SK-N-MC (cell line): ENCODE data around the gene PI4KA.

Experiments
- DNase-seq: peaks from one replicate; pipeline ENCODE4 v3.0.0-alpha.2; 2011; ENCODE audit warnings: low read depth, low spot score
- H3K27ac ChIP-seq: fragments of 200-600 bp; sonication (generic); 2 replicates; pipeline ENCODE4 v1.5.1; 2016; ENCODE audit warnings: mixed run types
- H3K36me3 ChIP-seq: fragments of 200-600 bp; sonication (generic); 2 replicates; pipeline ENCODE4 v1.6.1; 2017; ENCODE audit warnings: antibody characterized with exemption, low read length, mixed read lengths; ENCODE audit not compliant: insufficient read depth
- H3K4me3 ChIP-seq: fragments of 200-600 bp; sonication (generic); 2 replicates; pipeline ENCODE4 v1.5.1; 2016
- H3K9ac ChIP-seq: fragments of 200-600 bp; sonication (generic); 2 replicates; pipeline ENCODE4 v1.8.0; 2017; ENCODE audit warnings: mixed run types, mixed read lengths; ENCODE audit not compliant: insufficient read length
- H3K9me3 ChIP-seq: fragments of 200-600 bp; sonication (generic); 2 replicates; pipeline ENCODE4 v1.6.1; 2017; ENCODE audit warnings: low read depth, mild to moderate bottlenecking, antibody characterized with exemption, low read length, moderate library complexity, mixed read lengths
- EZH2 ChIP-seq: fragments of 200-600 bp; sonication (generic); IDR thresholded peaks from one replicate; pipeline ENCODE4 v1.6.1; 2017; ENCODE audit warnings: antibody characterized with exemption
- FOXP2 ChIP-seq: optimal IDR thresholded peaks from 2 replicates; pipeline ENCODE3; 2011; ENCODE audit warnings: mild to moderate bottlenecking, moderate library complexity; ENCODE audit not compliant: insufficient read depth; ENCODE audit errors: extremely low read length, control extremely low read depth
- POLR2AphosphoS5 ChIP-seq: IDR thresholded peaks from 2 replicates; pipeline ENCODE4 v1.6.1; 2012; ENCODE audit warnings: mild to moderate bottlenecking, low read depth, low read length, borderline replicate concordance

The PI4KA gene

DNA sequence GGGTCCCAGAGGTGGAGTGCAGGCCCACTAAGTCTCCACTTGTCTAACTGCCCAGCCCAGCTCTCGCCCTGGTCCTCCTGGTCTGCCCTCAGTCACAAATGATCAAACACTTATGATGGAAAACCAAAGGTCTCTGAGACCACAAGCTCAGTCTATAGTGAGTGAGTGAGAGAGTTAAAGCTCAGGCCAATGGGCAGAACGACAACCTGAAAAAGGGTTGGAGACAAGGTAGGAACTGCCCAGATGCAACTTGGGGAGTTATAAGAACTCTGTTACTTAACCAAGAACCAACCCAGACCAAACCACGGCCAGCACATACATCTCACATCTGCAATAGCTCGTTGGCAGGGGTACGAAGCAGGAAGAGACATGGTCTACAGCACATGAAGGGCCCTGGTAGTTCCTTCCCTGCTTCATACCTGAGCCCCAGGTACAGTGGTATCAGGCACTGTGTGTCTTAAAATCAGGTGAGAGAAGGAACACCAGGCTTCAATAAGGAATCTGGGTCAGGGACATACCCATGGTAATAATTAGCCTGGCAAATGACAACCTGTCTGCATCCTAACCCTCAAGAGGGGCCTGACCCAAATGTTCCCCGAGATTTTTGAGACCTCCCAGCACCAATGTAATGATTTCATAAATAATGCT lies 48.9 kb downstream of the PI4KA start:
- Histone ChIP-seq H3K36me3 (peaks cover 18% of the 10 kb centered on the region; the same call in 1 of the 2 replicates), H3K4me3 (no peak overlapping the region), H3K9ac (no peak overlapping the region), H3K9me3 (no peaks in the 10 kb centered on the region), H3K27ac (no peak overlapping the region)
- no peak for DNase-seq
- no peak for TF ChIP-seq FOXP2
- TF ChIP-seq POLR2AphosphoS5, result no peak
- TF ChIP-seq EZH2, result no peak

DNA sequence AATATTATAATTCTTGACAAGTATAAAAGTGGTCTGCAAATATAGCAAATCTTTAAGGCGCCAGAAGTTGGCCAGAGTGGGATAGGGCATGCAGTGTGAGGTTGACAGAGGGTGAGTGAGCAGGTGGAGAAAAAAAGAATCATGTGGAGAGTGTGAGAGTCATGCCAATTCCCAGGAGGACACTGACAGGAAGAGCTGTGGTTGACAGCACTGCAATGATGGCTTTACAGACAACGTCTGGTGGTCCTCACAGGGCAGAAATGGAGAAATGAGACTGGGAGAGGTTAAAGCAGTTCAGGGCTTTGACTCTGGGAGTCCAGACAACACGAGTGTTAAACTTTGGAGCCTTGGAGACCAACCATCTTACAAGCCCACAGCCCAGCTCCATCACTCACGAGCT lies 49.8 kb downstream of the PI4KA start:
- Histone ChIP-seq H3K4me3 (no peak overlapping the region), H3K27ac (no peak overlapping the region), H3K9ac (no peak overlapping the region), H3K36me3 (peaks cover 26% of the 10 kb centered on the region; the same call in 1 of the 2 replicates), H3K9me3 (no peaks in the 10 kb centered on the region)
- DNase-seq, result no peak
- TF ChIP-seq EZH2 (no peak), FOXP2 (no peak), POLR2AphosphoS5 (no peak)

DNA sequence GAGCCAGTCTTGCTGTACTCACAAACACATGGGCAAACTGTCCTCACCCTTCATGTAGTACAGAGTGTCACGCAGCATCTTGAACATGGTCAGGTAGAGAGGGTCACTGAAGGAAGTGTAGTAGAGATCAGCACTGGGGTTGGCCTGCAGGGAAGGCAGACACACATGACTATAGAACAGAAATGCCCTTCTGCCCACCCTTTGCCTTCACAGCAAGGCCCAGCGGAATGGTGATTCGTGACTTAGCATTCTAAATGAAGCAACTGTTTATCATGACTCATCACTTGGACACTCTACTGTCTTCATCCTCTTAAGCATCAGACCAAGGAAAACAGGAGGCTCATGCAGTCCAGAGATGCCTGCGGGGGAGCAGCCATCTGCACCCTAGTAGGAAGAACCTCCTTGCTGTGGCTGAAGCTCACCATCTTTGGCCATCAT lies 51.3 kb downstream of the PI4KA start:
- Histone ChIP-seq H3K27ac (no peak overlapping the region), H3K4me3 (no peak overlapping the region), H3K9ac (no peak overlapping the region), H3K36me3 (peaks cover 22% of the 10 kb centered on the region; the same call in 1 of the 2 replicates), H3K9me3 (no peaks in the 10 kb centered on the region)
- TF ChIP-seq POLR2AphosphoS5 (no peak), EZH2 (no peak)
- DNase-seq, result no peak

DNA sequence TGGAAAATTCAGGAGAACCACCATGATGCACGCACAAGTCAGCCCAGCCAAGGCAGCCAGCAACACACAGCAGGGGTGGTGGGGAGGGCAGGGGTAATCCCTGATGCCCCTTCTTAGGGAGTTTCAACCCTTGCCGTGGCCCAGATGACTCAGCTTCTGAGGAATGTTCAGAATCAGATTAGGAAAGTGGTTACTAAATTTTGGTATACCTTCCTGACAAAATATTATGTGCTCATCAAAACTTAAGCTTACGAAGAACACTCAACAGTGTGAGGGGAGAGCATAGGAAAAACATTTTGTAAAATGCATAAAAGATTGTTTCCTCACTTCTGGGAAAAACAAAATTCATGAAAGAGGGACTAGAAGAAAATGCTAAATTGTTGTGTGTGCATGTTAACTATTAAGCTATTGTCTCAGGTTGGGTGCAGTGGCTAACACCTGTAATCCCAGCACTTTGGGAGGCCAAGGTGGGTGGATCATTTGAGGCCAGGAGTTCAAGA lies 52.6 kb downstream of the PI4KA start:
- H3K9ac ChIP-seq, result no peak overlapping the region
- no peaks in the 10 kb centered on the region for H3K9me3 ChIP-seq
- H3K4me3 ChIP-seq, result no peak overlapping the region
- H3K27ac ChIP-seq, result no peak overlapping the region
- TF ChIP-seq FOXP2 (no peak), POLR2AphosphoS5 (no peak), EZH2 (no peak)
- no peak for DNase-seq
- H3K36me3 ChIP-seq, result peaks cover 22% of the 10 kb centered on the region; the same call in 1 of the 2 replicates

DNA sequence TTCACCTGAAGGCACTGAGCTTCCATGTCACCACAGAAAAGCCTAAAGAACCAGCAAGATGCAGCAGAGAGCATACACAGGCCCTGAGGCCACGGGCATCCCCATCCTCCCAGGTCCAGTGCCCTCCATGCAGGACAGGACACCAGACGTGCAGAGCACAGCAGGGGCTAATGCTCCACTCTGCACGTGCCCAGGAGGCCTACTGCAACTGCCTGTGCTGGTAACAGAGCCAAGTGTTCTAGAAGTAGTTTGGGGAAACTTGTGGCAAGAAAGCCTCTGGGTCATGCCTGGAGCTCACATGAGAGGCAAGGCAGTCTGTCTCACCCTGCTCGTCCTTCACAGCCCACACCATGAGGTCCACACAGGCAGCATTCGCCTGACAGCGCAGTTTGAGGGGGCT lies 54.0 kb downstream of the PI4KA start:
- Histone ChIP-seq H3K9me3 (no peaks in the 10 kb centered on the region), H3K27ac (no peak overlapping the region), H3K9ac (no peak overlapping the region), H3K36me3 (peaks cover 27% of the 10 kb centered on the region; the same call in 1 of the 2 replicates), H3K4me3 (no peak overlapping the region)
- TF ChIP-seq FOXP2, result no peak
- TF ChIP-seq POLR2AphosphoS5, result no peak
- TF ChIP-seq EZH2, result no peak
- no peak for DNase-seq

DNA sequence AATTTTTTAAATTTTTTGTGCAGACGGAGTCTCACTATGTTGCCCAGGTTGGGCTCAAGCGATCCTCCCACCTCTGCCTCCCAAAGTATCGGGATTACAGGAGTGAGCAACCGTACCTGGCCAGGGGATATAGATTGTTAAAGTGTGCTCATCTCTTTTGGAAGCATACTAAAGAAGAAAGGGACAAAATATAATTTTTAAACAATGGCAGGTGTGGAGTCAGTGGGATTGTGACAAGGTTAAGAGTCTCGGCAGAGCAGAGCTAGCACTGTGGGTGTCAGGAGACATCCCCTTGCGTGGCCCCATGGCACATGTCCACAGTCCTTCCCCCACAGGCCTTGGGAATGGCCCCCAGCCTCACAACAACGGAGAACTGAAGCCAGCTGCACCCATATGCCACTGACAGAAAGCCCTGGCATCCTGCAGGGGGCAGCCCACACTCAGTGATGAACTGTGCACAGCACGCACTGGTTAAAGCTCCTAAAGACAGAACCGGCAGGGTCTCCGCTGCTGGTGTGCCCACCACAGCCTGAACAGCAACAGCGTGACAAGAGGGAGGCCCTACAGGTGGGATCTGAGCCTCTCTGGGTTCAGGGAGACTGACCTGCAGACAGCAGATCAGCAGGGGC lies 54.8 kb downstream of the PI4KA start:
- Histone ChIP-seq H3K36me3 (peaks cover 36% of the 10 kb centered on the region; the same call in 1 of the 2 replicates), H3K4me3 (no peak overlapping the region), H3K27ac (no peak overlapping the region), H3K9me3 (no peaks in the 10 kb centered on the region), H3K9ac (no peak overlapping the region)
- no peak for DNase-seq
- no peak for TF ChIP-seq POLR2AphosphoS5

DNA sequence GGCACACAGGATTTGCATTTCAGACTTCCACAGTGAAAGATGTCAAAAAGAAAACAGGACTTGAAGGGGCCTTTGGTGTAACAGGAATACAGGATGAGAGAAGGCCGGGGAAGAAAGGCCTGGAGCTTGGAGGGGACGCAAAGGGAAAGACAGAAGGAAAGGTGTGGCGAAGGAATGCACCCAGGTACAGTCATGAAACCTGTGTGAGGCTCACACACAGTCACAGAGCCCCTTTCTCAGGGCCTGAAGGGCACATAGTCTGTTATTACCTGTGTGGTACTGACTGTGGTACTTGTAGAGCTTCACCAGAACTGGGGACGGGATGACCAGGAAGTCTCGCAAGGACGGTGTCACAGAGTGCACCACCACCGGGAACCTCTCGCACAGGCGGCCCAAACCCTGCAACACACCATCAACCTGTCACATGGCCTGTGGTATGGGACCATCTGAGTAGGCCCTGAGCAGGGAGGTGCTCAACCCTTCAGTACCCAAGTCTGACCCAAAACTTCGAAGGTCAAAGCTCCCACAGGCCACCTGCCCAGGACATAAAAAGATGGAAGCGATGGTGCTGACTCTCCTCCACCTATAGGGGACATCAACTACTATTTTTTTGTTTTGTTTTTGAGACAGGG lies 55.6 kb downstream of the PI4KA start:
- H3K36me3 ChIP-seq, result peaks cover 43% of the 10 kb centered on the region; the same call in 1 of the 2 replicates
- H3K9ac ChIP-seq, result no peak overlapping the region
- no peak for DNase-seq
- H3K9me3 ChIP-seq, result no peaks in the 10 kb centered on the region
- TF ChIP-seq POLR2AphosphoS5 (no peak), FOXP2 (no peak)
- no peak overlapping the region for H3K27ac ChIP-seq
- no peak overlapping the region for H3K4me3 ChIP-seq

DNA sequence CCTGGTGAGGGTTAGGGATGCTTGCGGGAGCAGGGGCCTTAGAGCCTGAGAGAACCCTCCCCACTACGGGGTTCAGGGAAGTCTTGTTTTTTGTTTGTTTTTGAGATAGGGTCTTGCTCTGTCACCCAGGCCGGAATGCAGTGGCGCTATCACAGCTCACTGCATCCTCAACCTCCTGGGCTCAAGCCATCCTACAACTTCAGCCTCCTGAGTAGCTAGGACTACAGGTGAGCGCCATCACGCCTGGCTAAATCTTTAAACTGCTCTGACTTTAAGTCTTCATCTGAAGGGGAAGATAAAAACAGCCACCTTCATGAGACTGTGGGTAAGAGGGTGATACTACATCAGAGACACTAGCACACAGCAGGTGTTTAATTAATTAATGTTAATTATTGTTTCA lies 56.2 kb downstream of the PI4KA start:
- Histone ChIP-seq H3K36me3 (peaks cover 47% of the 10 kb centered on the region; the same call in 1 of the 2 replicates), H3K9me3 (no peaks in the 10 kb centered on the region), H3K27ac (no peak overlapping the region), H3K9ac (no peak overlapping the region), H3K4me3 (no peak overlapping the region)
- DNase-seq, result no peak
- TF ChIP-seq EZH2 (no peak), POLR2AphosphoS5 (no peak), FOXP2 (no peak)

DNA sequence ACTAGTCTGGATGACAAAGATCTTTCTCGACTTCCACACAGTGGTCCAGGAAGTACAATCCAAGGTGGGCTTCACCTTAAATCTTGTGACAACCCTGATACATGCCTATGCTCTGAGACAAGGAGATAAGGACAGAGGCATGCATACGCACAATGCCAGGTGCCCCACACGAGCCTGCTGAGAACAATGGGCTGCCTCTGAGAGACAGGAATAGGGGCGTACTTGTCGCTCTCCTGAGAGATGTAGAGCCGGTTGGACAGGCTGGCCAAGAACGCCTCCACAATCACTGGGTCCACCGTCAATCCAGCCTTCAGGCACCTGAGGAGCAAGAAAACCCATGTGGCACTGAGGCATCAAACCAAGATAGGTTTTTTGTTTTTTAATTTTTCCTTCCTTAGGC lies 59.2 kb downstream of the PI4KA start:
- Histone ChIP-seq H3K9ac (no peak overlapping the region), H3K27ac (no peak overlapping the region), H3K36me3 (peaks cover 43% of the 10 kb centered on the region; the same call in 1 of the 2 replicates), H3K9me3 (no peaks in the 10 kb centered on the region), H3K4me3 (no peak overlapping the region)
- no peak for TF ChIP-seq FOXP2
- TF ChIP-seq EZH2, result no peak
- no peak for TF ChIP-seq POLR2AphosphoS5
- DNase-seq, result no peak
